ENCODE data around the gene IL1RAP. TPM values are rescaled to one million over a fixed set of nuclear protein-coding genes. Genes with fewer than 3 reads are reported as not detected.

The IL1RAP gene
- total RNA-seq, 2 experiments from 2014 or later = 12.1 to 16.1 TPM

DNA sequence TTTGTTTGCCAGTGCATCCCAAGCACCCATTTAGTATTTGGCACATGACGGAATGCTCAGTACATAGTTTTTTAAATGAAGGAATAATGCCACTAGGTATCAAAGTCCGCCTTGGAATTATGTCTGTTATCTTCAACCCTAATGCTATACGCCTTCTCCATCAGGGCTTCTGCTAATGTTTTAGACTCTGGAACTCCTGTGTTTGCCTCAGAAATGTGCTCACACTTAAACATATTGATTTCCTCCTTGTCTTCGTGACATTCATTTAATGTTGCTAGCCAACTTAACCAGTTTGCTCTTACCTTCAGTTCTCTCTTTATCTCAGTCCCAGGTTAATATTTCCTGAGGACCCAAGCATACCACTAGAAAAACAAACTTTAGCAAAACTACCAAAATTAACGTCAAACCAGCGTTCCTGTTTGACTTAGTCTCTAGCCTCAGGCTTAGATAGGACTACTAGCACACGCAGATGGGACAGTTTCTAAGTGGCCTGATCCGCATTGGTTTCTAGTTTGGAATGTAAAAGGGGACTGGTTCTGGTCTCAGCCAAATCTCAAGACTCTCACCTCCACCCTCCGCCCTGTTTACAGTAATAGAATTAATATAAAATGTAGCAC is 81.4 kb downstream of the IL1RAP start:
- POLR2A ChIA-PET = interaction anchor here (0.6 kb wide), 1 partner anchor 68 kb away, joined by 5 read pairs; no protein-coding TSS in a partner anchor
- H3K27me3 Mint-ChIP-seq = no peaks in the 10 kb centered on the region
- CTCF ChIA-PET = no interaction called here
- DNase-seq (no peak), ATAC-seq (no peak)
- intact Hi-C loops (cut with DNase I, micrococcal nuclease) = no loop called here
- H3K27ac Mint-ChIP-seq = no peak overlapping the region
- H3K9me3 Mint-ChIP-seq (ENCODE audit: low read depth) = no peaks in the 10 kb centered on the region
- peaks cover 6% of the 10 kb centered on the region for H3K4me1 Mint-ChIP-seq
- H3K4me3 Mint-ChIP-seq = no peak overlapping the region
- peaks cover 10% of the 10 kb centered on the region for H3K36me3 Mint-ChIP-seq (ENCODE audit: low read depth)

DNA sequence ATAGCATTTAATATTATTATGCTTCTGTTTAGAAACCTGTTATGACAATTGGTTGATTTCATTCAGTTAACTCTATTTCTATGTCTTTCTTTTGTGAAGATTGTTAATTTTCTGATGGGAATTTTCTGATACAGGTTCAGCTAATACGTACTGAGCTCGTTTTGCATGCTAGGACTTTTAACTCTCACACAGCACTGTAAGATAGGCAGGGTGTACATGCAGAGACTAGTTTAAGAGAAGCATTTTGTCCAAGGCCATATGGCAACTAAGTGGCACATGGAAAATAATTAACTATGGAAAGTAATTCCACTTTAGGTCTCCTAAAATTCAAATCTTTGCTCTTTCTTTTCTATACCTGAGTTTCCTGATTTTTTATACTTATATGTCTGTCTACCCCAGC is 81.9 kb downstream of the IL1RAP start:
- POLR2A ChIA-PET = interaction anchor here (0.6 kb wide), 1 partner anchor 69 kb away, joined by 5 read pairs; no protein-coding TSS in a partner anchor
- H3K36me3 Mint-ChIP-seq (ENCODE audit: low read depth) = peaks cover 10% of the 10 kb centered on the region
- no peak for DNase-seq
- no peaks in the 10 kb centered on the region for H3K9me3 Mint-ChIP-seq (ENCODE audit: low read depth)
- ATAC-seq = no peak
- CTCF ChIA-PET = no interaction called here
- intact Hi-C loops (cut with DNase I, micrococcal nuclease) = no loop called here
- H3K4me3 Mint-ChIP-seq = no peak overlapping the region
- H3K4me1 Mint-ChIP-seq = peaks cover 6% of the 10 kb centered on the region
- H3K27ac Mint-ChIP-seq = no peak overlapping the region
- H3K27me3 Mint-ChIP-seq = no peaks in the 10 kb centered on the region

DNA sequence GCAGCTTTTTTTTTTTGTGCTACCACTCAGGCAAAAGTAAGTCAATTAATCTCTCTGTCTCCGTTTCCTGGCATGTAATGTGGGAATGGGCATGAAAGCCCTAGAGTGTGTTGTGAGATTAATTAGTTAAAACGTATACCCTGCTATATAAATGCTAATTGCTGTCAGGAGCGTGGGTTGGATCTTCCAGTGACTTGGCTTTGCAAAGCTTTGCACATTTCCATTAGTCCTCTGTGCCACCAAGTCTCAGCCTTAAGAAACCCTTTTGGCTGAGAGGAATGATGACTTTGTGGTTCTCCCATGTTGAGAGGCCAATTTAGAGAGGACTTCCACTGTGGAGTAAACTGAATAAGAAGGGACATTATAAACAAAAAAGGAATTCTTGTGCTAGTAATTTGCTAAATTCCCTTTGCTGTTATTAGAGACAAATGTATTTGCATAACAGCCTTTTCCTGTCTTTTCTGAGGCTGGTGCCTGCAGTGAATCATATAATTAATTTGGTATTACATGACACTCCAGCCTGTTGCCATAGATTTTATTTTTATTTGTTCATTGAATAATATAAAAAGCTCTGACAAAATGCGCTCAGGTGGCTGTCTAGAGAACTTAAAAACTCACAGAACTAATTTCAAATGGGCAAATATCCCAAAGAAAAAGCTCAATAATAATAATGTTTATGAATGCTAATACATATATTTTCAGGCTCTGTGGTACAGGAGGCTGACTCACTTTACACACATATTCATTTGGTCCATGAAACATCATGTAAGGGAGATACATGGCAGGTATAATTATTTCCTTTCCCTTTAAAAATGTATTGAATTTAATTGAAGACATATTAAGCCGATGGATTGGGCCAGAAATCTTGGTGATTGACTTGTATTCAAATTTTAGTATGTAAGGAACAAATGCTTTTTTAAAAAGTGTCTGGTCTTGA is 82.7 kb downstream of the IL1RAP start:
- POLR2A ChIA-PET = no interaction called here
- Mint-ChIP-seq H3K4me3 (no peak overlapping the region), H3K4me1 (peaks cover 6% of the 10 kb centered on the region), H3K9me3 (ENCODE audit: low read depth) (no peaks in the 10 kb centered on the region), H3K27me3 (no peaks in the 10 kb centered on the region), H3K27ac (no peak overlapping the region), H3K36me3 (ENCODE audit: low read depth) (peaks cover 10% of the 10 kb centered on the region)
- ATAC-seq (no peak), DNase-seq (no peak)
- CTCF ChIA-PET = interaction anchor here (0.6 kb wide), 1 partner anchor 266 kb away, joined by 3 read pairs; no protein-coding TSS in a partner anchor
- intact Hi-C loops (cut with DNase I, micrococcal nuclease) = no loop called here

DNA sequence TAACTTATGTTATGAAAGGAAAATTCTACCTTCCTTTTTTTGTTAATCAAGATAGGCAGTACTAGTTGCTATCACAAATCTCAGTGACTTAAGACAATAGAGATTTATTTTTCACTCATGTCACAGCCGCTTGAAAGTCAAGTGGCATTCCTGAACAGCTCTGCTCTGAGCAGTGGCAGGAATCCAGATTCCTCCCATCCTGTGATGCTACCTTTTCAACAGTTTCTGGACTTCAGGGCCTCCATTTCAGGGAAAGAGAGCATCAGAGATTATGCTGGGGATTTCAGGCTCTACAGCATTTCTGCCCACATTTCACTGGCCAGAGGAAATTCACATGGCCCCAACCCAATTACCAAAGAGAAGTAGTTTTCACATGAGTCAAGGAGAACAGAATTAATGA is 83.4 kb downstream of the IL1RAP start:
- DNase-seq (no peak), ATAC-seq (no peak)
- POLR2A ChIA-PET = no interaction called here
- CTCF ChIA-PET = interaction anchor here (0.6 kb wide), 1 partner anchor 265 kb away, joined by 3 read pairs; no protein-coding TSS in a partner anchor
- intact Hi-C loops (cut with DNase I, micrococcal nuclease) = no loop called here
- Mint-ChIP-seq H3K27me3 (no peaks in the 10 kb centered on the region), H3K4me1 (peaks cover 6% of the 10 kb centered on the region), H3K36me3 (ENCODE audit: low read depth) (peaks cover 10% of the 10 kb centered on the region), H3K27ac (no peak overlapping the region), H3K4me3 (no peak overlapping the region), H3K9me3 (ENCODE audit: low read depth) (no peaks in the 10 kb centered on the region)

DNA sequence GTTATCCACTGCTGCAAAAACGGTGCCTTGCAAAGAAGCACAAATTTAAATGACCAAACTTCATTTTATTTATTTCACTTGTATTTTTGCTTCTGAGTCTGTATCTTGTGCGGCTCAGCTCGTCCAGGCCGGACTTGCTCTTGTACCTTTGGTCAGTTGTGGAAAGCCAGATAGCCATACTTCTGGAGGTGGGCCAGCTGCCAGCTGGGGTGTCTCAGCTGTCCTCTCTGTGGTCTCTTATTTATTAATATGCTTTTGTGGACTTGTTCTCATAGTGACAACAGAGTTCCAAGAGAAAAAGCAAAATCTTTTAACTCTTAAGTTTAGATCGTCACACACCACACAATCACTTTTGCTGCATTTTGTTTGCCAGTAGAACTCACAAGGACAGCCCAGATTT is 87.7 kb downstream of the IL1RAP start:
- DNase-seq (no peak), ATAC-seq (no peak)
- CTCF ChIA-PET = interaction anchor here (1.8 kb wide), 1 partner anchor 15 kb away, joined by 4 read pairs; no protein-coding TSS in a partner anchor
- Mint-ChIP-seq H3K27me3 (no peaks in the 10 kb centered on the region), H3K36me3 (ENCODE audit: low read depth) (peaks cover 34% of the 10 kb centered on the region), H3K4me1 (peaks cover 5% of the 10 kb centered on the region), H3K4me3 (no peak overlapping the region), H3K27ac (peak overlapping the region; percentile 25), H3K9me3 (ENCODE audit: low read depth) (no peaks in the 10 kb centered on the region)
- POLR2A ChIA-PET = no interaction called here
- intact Hi-C loops (cut with DNase I, micrococcal nuclease) = no loop called here

DNA sequence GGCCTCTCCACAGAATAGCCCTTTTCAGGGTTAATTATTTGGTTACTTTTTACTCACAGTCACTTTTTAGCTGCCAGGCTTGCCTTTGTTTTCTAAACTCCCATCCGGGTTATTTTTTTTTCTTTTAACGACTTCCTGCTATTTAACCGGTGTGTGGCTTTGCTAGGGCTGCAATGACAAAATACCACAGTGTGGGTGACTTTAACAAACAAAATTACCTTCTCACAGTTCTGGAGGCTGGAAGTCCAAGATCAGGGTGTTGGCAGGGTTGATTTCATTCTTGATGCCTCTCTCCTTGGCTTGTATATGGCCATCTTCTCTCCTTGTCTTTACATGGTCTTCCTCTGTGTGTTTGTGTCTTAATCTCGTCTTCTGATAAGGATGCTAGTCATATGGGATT is 91.5 kb downstream of the IL1RAP start:
- no peaks in the 10 kb centered on the region for H3K9me3 Mint-ChIP-seq (ENCODE audit: low read depth)
- ATAC-seq = no peak
- H3K27ac Mint-ChIP-seq = peak overlapping the region; percentile 30
- ChIA-PET POLR2A (no interaction called here), CTCF (no interaction called here)
- no peaks in the 10 kb centered on the region for H3K27me3 Mint-ChIP-seq
- peaks cover 38% of the 10 kb centered on the region for H3K36me3 Mint-ChIP-seq (ENCODE audit: low read depth)
- intact Hi-C loops (cut with DNase I, micrococcal nuclease) = no loop called here
- no peak overlapping the region for H3K4me3 Mint-ChIP-seq
- H3K4me1 Mint-ChIP-seq = peaks cover 5% of the 10 kb centered on the region
- no peak for DNase-seq

DNA sequence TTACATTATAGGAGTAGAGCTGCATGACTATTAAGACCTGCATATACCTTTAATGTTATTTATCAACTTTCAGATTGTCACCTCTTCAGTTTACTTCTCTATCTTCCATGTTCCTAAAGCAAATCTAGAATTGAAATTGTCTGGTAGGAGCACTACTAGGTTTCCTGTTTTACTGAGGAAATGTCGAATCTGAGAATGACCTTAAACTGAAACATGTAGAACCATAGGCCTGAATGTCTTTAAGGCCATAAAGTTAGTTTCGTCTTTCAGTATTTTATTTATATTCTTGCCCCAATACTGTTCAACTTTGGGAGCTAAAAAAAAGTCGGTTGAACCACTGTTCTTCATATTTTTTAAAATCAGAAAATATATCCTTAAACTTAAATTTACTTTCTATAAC is 92.7 kb downstream of the IL1RAP start:
- no peak overlapping the region for H3K27ac Mint-ChIP-seq
- no peaks in the 10 kb centered on the region for H3K9me3 Mint-ChIP-seq (ENCODE audit: low read depth)
- H3K27me3 Mint-ChIP-seq = no peaks in the 10 kb centered on the region
- H3K4me3 Mint-ChIP-seq = no peak overlapping the region
- POLR2A ChIA-PET = no interaction called here
- DNase-seq (no peak), ATAC-seq (no peak)
- peaks cover 40% of the 10 kb centered on the region for H3K36me3 Mint-ChIP-seq (ENCODE audit: low read depth)
- H3K4me1 Mint-ChIP-seq = peaks cover 5% of the 10 kb centered on the region
- CTCF ChIA-PET = no interaction called here
- intact Hi-C loops (cut with DNase I, micrococcal nuclease) = no loop called here

DNA sequence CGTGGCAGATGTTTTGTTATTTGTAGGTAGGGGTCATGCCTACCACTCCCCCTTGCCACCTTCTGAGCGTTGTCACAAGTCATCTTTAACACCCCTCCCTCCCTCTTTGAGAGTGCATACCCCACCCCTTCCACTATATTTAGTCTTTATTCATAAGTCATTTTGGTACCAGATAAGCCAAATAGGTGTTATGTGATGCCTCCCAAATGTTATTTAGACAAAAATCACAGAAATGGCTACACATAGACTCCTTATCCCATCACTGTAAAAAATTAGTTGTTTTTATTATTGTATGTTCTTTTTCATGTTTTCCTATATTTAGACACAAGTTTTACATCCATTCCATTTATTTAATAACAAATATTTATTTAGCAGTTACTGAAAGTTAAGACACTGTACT is 93.1 kb downstream of the IL1RAP start:
- no peaks in the 10 kb centered on the region for H3K27me3 Mint-ChIP-seq
- POLR2A ChIA-PET = no interaction called here
- H3K9me3 Mint-ChIP-seq (ENCODE audit: low read depth) = no peaks in the 10 kb centered on the region
- no peak overlapping the region for H3K4me3 Mint-ChIP-seq
- peaks cover 40% of the 10 kb centered on the region for H3K36me3 Mint-ChIP-seq (ENCODE audit: low read depth)
- CTCF ChIA-PET = no interaction called here
- ATAC-seq (no peak), DNase-seq (no peak)
- H3K27ac Mint-ChIP-seq = no peak overlapping the region
- H3K4me1 Mint-ChIP-seq = peaks cover 5% of the 10 kb centered on the region
- intact Hi-C loops (cut with DNase I, micrococcal nuclease) = no loop called here

DNA sequence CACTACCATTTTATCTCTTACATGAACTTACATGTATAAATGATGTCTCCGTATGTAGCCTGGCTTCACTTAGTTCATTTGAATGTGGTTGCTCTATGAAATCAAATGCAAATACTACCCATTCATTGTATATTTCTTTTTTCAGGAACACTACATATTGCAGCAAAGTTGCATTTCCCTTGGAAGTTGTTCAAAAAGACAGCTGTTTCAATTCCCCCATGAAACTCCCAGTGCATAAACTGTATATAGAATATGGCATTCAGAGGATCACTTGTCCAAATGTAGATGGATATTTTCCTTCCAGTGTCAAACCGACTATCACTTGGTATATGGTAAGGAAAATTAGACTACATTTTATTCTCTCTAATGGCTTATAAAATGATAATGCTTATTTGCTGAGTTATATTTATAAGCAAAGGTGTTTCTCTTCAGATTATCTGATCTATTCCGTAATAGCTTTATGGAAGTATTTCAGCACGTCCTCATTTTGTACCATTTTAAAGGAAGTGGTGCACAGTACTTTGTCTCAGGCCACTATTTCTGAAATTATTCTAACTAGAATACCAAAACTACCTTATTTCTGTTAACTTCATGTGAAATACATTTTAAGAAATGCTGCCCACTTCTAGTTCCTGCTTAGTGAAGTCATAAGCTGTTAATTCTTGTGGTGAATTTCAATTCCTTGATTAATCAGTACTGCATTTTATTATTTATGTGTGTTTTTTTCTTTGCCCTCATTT is 95.1 kb downstream of the IL1RAP start:
- no peak overlapping the region for H3K27ac Mint-ChIP-seq
- H3K4me3 Mint-ChIP-seq = no peak overlapping the region
- CTCF ChIA-PET = no interaction called here
- H3K27me3 Mint-ChIP-seq = no peaks in the 10 kb centered on the region
- peaks cover 41% of the 10 kb centered on the region for H3K36me3 Mint-ChIP-seq (ENCODE audit: low read depth)
- peaks cover 9% of the 10 kb centered on the region for H3K4me1 Mint-ChIP-seq
- ATAC-seq = no peak
- POLR2A ChIA-PET = no interaction called here
- DNase-seq = no peak
- intact Hi-C loops (cut with DNase I, micrococcal nuclease) = no loop called here
- peaks cover 2% of the 10 kb centered on the region for H3K9me3 Mint-ChIP-seq (ENCODE audit: low read depth)

DNA sequence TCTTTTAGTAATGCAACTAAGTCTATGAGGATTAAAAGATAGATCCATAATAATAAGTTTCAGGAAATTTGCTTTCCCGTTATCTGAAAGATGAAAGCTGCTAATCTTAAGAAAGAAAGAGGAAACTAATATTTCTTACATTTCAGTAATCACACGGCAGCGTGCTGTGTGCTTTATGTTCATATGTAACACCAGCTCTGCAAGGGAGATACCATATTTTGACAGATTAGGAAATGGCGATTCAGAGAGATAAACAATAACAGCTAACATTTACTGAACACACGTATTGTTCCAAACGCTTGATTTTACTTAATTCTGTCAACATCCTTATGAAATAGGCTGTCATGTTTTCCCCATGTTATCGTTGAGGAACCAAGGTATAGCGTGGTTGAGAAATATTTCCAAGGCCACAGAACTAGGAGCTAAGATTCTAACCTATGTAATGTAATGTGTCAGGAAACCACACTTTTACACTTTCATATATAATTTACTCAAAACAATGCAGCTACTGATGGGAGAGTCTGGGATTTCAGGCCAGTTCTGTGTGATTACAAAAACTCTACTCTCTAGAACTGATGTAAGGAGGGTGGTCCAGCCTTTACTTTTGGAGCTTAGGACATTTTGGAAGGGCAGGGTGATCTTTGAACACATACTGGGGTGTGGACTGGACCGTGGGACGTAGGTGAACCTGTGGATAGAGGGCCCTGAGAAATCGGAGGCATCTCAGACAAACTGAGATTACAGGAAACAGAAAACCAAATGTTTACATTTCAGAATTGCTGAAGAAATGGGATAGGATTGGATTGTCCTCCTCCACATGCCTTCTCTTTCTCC is 100.6 kb downstream of the IL1RAP start:
- H3K27ac Mint-ChIP-seq = peak overlapping the region; percentile 57
- intact Hi-C loops (cut with DNase I, micrococcal nuclease) = loop anchor here in 1 of 2 experiments (5.0 kb wide), 1 partner anchor 307 kb away; no protein-coding TSS in a partner anchor
- H3K4me1 Mint-ChIP-seq = peaks cover 55% of the 10 kb centered on the region
- peaks cover 6% of the 10 kb centered on the region for H3K9me3 Mint-ChIP-seq (ENCODE audit: low read depth)
- POLR2A ChIA-PET = no interaction called here
- CTCF ChIA-PET = interaction anchor here (0.8 to 1.5 kb wide), 4 partner anchors 14 to 390 kb away, joined by 3 to 4 read pairs (median 3); no protein-coding TSS in a partner anchor
- H3K27me3 Mint-ChIP-seq = no peaks in the 10 kb centered on the region
- ATAC-seq (no peak), DNase-seq (no peak)
- H3K36me3 Mint-ChIP-seq (ENCODE audit: low read depth) = peaks cover 25% of the 10 kb centered on the region
- H3K4me3 Mint-ChIP-seq = no peak overlapping the region

DNA sequence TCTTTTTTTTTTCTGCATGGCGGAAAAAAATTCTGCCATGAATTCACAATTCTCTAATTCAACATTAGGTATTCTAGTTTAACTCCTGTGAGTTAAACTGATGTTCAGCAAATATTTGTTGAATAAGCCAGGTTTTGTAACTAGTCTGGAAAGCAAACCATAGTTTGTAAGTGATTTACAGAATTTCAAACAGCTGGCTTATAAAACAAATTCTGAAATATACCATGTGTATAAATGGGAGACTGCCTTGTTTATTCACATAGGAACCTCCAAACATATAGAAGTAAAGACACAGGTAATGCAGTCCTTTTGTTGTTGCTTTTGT is 101.1 kb downstream of the IL1RAP start:
- Mint-ChIP-seq H3K27me3 (no peaks in the 10 kb centered on the region), H3K9me3 (ENCODE audit: low read depth) (peaks cover 6% of the 10 kb centered on the region), H3K27ac (peak overlapping the region; percentile 57), H3K36me3 (ENCODE audit: low read depth) (peaks cover 20% of the 10 kb centered on the region), H3K4me1 (peaks cover 60% of the 10 kb centered on the region), H3K4me3 (no peak overlapping the region)
- CTCF ChIA-PET = interaction anchor here (0.9 to 1.5 kb wide), 3 partner anchors 27 to 390 kb away, joined by 3 to 4 read pairs (median 3); no protein-coding TSS in a partner anchor
- no peak for ATAC-seq
- DNase-seq = no peak
- POLR2A ChIA-PET = no interaction called here
- intact Hi-C loops (cut with DNase I, micrococcal nuclease) = loop anchor here in 1 of 2 experiments (5.0 kb wide), 1 partner anchor 308 kb away; no protein-coding TSS in a partner anchor
